Measurements from ENCODE around the gene PLEKHA6.
"Not testable (repeated sequence)": the region's sequence is repeated elsewhere in the genome, so short reads cannot be mapped to it uniquely, and the experiment has no call there.

Gene PLEKHA6

GRCh38 chr1:204337583-204337982 lies 22.1 kb downstream of the PLEKHA6 start:
- DNase-seq (ENCODE audit: low read depth) = no peak

GRCh38 chr1:204337036-204337429 lies 22.7 kb downstream of the PLEKHA6 start:
- no peak for DNase-seq (ENCODE audit: low read depth)

- no peak for DNase-seq (ENCODE audit: low read depth)
Measured at GRCh38 chr1:204336421-204337035, 23.2 kb downstream of the PLEKHA6 start.

- no peak for DNase-seq (ENCODE audit: low read depth)
Measured at GRCh38 chr1:204335533-204335932, 24.2 kb downstream of the PLEKHA6 start.

GRCh38 chr1:204335085-204335484 lies 24.6 kb downstream of the PLEKHA6 start:
- no peak for DNase-seq (ENCODE audit: low read depth)

GRCh38 chr1:204334455-204334854 lies 25.3 kb downstream of the PLEKHA6 start:
- DNase-seq (ENCODE audit: low read depth) = no peak

- no peak for DNase-seq (ENCODE audit: low read depth)
Measured at GRCh38 chr1:204333427-204333826, 26.3 kb downstream of the PLEKHA6 start.

GRCh38 chr1:204331847-204332487 lies 27.8 kb downstream of the PLEKHA6 start:
- no peak for DNase-seq (ENCODE audit: low read depth)

GRCh38 chr1:204331275-204331674 lies 28.5 kb downstream of the PLEKHA6 start:
- no peak for DNase-seq (ENCODE audit: low read depth)

GRCh38 chr1:204327870-204328269 lies 31.9 kb downstream of the PLEKHA6 start:
- DNase-seq (ENCODE audit: low read depth) = not testable (repeated sequence)

- DNase-seq (ENCODE audit: low read depth) = no peak
Measured at GRCh38 chr1:204327359-204327758, 32.4 kb downstream of the PLEKHA6 start.

GRCh38 chr1:204326771-204327300 lies 32.9 kb downstream of the PLEKHA6 start:
- DNase-seq (ENCODE audit: low read depth) = no peak

- no peak for DNase-seq (ENCODE audit: low read depth)
Measured at GRCh38 chr1:204325944-204326343, 33.8 kb downstream of the PLEKHA6 start.

- DNase-seq (ENCODE audit: low read depth) = peak; percentile 18
Measured at GRCh38 chr1:204323887-204324286, 35.8 kb downstream of the PLEKHA6 start.

GRCh38 chr1:204322339-204322868 lies 37.3 kb downstream of the PLEKHA6 start:
- no peak for DNase-seq (ENCODE audit: low read depth)

- no peak for DNase-seq (ENCODE audit: low read depth)
Measured at GRCh38 chr1:204321665-204322064, 38.1 kb downstream of the PLEKHA6 start.

- DNase-seq (ENCODE audit: low read depth) = no peak
Measured at GRCh38 chr1:204321051-204321450, 38.7 kb downstream of the PLEKHA6 start.

- DNase-seq (ENCODE audit: low read depth) = no peak
Measured at GRCh38 chr1:204320382-204320804, 39.3 kb downstream of the PLEKHA6 start.

GRCh38 chr1:204319462-204319861 lies 40.3 kb downstream of the PLEKHA6 start:
- DNase-seq (ENCODE audit: low read depth) = no peak

- no peak for DNase-seq (ENCODE audit: low read depth)
Measured at GRCh38 chr1:204319027-204319426, 40.7 kb downstream of the PLEKHA6 start.

- DNase-seq (ENCODE audit: low read depth) = no peak
Measured at GRCh38 chr1:204318324-204318723, 41.4 kb downstream of the PLEKHA6 start.

GRCh38 chr1:204317170-204317569 lies 42.6 kb downstream of the PLEKHA6 start:
- no peak for DNase-seq (ENCODE audit: low read depth)

GRCh38 chr1:204316164-204316563 lies 43.6 kb downstream of the PLEKHA6 start:
- DNase-seq (ENCODE audit: low read depth) = no peak
